Measurements from ENCODE around the gene PDGFB.

Gene PDGFB

DNA sequence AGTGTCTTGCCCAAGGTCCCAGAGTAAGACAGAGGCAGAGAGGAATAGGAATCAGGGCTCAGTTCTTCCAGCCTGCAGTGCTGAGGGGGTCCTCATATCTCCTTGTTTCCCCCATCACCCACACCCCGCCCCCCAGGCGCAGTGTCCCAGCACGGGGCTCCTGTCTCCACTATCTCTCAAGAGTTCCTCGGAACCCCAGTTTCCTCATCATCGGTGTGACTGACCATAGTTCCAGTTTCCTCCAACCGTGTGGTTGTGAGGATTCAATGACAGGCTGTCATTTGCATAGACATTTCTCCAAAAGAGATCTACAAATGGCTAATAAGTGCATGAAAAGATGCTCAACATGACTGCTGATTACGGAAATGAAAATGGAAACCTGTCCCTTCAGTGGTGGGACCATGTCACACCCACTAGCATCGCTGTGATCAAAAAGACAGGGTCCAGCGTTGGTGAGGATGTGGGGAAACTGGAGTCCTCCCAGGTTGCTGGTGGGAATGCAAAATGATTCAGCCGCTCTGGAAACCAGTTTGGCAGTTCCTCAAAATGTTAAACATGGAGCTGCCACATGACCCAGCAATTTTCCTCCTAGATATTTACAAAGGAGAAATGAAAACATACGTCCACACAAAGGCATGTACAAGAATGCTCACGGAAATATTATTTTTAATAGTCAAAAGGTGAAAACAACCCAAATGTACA, 31.8 kb upstream of the PDGFB start:
- DNase-seq (ENCODE audit: low spot score) = no peak

DNA sequence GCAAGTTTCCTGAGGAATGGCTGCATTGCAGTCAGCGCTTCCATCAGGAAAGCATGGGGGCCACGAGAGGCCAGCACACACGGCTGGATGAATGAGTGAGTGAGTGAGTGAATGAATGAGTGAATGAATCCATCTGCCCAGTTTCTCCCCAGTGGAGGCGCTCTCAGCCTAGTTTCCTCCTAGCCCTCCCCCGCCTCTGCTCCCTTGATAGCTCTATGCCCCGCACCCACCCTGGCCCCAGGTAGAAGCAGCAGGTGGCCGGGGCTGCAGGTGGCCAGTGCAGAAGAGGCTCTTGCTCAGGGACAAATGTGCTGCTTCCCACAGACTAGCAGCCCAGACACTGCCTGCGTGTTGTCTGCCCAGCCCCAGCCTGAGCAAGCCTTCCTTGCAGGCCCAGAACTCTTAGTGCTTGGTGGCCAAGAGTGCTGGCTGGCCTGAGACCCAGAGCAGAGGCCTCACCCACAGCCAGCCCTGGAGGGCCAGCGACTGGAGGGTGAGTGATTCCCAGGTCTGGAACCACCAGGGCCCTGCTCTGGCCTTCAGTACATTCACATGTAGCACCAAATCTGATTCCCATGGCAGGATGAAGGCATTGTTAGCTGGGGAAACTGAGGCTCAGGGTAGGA, 31.1 kb upstream of the PDGFB start:
- DNase-seq (ENCODE audit: low spot score) = no peak

DNA sequence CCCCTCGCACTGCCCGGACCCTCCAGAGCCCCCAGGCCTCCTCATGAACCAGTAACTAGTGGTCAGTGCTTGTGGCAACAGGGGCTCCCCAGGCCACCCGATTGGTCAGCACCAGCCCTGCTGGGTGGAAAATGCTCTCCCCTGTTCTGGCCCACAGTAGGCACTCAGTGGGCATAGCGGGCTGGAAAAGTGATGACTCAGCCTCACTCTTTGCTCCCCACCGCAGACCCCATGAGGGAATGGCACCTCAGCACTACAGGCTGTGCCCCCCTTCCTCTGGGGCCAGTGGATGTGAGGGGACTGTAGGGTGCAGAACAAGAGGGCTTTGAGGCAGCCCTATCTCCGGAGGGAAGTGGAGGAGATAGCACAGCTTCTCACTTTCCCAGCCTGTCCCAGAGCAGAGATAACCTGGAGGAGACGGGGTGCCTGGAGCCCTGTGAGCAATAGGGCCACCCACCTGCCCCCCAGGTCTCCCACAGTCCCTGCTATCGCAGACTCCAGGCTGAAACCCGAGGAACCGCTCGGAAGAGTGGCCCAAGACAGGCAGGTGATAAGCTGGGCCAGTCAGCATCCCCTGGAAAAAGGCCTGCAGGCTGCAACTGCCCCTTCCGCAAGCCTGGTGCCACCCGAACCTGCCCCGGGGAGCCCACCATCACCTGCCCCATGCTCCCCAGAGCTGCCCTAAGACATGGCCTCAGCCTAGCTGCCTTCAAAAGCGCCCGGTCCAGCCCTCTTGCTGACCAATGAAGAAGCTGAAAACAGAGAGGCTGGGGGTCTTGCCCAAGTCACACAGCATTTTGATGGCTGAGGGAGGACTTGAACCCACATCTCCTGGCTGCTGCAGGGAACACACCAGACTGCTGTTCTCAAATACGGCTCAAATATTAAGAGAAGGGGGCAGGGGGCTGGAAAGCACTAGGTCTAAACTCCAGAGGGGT, 29.4 kb upstream of the PDGFB start:
- no peak for DNase-seq (ENCODE audit: low spot score)

- DNase-seq (ENCODE audit: low spot score) = no peak
Measured at GRCh38 chr22:39270792-39271191, 26.0 kb upstream of the PDGFB start.

- no peak for DNase-seq (ENCODE audit: low spot score)
Measured at GRCh38 chr22:39270280-39270679, 25.5 kb upstream of the PDGFB start.

GRCh38 chr22:39269095-39269790, 24.5 kb upstream of the PDGFB start:
- no peak for DNase-seq (ENCODE audit: low spot score)

DNA sequence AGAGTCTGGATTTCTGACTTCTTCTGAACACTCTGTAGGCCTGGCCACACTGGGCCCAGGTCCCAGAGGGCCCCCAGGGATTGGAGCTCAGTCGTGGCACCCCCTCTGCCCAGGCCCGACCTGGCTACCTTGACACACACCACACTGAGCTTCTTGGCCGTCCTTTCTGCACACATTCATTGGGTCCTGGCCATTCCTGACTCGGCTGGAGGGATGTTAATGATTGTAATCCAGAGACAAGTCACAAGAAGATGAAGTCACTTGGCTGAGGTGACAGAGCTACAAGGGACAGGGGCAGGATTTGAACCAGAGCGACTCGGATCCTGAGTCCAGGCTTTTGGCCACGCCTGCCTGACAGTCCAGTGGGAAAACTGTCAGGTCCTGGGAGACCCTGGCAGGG, 23.9 kb upstream of the PDGFB start:
- DNase-seq (ENCODE audit: low spot score) = no peak

GRCh38 chr22:39267974-39268373, 23.2 kb upstream of the PDGFB start:
- no peak for DNase-seq (ENCODE audit: low spot score)

GRCh38 chr22:39266398-39267030, 21.7 kb upstream of the PDGFB start:
- DNase-seq (ENCODE audit: low spot score) = no peak

DNA sequence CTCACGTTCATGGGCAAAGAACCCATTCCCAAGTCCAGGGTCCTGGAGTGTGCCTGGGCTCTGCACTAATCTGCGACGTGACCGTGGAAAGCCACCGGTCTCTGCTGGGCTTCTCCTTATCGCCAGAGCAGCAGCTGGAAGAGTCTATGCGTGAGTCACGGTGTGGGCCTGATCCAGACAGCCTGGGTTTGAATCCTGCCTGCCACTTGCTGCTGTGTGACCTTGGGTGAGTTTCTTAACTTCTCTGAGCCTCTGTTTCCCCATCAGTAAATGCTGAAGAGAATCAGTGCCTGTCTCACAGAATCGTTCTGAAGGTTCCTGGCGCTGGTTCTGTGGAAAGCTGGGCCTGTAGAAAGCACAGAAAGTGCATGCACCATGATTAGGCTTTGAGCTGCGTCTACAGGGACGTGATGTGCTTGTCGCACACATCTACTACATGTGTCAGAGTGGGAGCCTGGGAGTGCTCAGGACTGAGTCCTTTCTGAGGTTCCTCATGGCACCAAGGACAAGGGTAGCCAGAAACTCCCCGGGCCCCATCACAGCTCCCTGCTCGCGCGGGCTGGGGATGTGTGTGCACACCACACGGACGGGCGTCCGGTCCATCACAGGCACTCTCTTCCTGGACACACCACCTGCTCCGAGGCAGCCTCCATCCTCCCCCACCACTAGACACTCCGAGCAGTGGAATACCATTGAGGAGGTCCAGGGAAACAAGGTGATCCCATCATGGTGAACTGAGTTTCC, 20.5 kb upstream of the PDGFB start:
- DNase-seq (ENCODE audit: low spot score) = no peak

DNA sequence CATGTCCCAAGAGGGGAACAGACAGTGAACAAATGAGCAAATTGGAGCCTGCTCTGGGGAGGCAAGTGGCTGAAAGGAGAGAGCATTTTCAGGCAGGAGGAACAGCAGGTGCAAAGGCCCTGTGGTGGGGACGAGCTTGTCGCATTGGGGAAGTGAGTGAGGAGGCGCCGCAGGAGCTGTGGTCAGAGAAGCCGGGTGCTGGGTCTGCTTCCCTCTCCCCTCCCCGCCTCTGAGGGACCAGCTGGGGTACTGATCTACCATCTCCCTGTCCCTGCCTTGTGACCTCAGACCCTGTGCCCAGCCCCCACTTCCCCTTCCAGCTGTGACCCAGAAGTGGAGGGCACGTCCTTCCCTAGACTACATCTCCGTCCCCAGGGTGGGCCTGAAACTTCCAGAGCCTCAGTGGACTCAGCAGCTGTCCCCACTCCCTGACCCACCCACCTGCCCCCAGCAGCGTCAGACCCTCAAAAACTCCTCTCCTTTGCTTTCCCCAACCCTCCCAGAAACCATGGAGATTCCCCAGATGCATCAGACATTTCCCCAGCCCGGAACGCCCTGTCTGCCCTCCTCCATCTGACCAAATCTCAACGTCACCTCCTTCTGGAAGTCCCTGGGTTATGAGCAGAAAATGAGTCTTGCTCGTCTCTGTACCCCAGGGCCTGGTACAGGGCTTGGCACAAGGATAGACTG, 19.7 kb upstream of the PDGFB start:
- no peak for DNase-seq (ENCODE audit: low spot score)

DNA sequence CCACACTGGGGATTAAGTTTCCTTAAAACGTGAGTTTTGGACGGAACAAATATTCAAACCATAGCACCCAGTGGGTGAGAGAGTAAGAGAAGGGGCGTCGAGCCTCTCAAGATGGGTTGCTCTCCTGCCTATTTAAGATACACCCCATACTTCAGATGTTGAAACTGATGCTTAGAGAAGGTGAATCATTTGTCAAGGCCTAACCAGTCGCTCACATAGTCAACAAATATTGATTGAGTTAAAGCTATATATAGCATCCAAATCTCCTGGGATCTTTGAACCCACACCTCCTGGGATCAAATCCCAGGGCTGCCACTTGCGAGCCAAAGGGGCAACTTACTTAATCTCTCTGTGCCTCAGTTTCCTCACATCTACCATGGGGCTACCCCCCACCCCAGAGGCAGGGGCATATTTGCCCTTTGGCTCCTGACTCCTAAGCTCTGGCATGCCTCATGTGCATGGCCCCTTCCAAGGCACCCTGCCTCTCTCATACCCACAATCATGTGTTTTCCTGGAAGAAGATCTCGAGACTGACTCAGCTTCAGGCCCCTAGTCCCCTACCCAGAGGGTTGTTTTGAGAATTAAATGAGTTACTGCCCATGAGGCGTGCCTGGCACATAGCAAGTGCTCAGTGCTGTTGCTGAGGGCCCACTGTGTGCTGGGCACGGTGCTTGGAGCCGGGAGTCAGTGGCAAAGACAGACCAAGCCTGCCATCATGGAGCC, 19.0 kb upstream of the PDGFB start:
- no peak for DNase-seq (ENCODE audit: low spot score)

DNA sequence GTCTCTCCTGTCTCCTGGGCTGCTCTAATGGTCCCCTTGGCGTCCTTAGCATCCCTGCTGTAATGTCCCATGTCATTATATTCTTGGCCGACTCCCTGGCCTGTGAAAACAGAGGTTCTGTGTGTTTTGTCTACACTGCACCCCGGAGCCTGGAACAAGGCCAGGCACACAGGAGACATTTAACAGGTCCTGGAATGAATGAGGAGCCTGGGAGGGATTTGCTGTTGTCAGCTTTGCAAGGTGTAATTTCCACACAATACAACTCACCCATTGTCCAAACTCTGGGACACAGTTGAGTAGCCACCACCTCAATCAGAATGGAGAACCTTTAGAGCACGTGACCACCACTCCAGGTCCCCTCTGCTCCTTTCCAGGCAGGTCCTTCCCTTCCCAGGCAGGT, 14.9 kb upstream of the PDGFB start:
- no peak for DNase-seq (ENCODE audit: low spot score)

DNA sequence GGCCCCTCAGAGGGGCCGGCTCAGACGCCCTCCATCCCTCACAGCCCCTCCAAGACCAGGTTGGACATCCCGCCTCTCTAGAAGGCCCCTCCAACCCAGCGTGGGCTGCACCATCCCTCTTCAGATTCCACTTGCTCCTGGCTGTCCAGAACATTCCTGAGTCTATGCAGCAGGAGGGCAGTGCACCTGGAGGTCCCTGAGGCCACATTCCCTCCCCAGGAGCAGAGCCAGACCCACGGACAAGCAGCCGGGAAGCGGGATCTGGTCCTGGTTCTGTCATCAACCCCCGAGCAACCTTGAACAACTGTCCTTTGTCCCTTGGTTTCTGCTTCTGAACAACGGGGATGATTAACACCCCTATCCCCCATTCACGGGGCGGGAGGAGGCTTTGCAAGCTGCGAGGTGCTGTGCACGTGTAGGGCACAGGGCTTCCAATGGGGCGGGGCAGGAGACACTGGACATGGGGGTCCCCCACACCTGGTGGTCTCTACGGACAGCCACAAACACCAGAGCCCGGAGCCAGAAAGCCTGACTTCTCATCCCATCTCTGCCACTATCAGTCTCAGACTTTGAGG, 13.2 kb upstream of the PDGFB start:
- no peak for DNase-seq (ENCODE audit: low spot score)

DNA sequence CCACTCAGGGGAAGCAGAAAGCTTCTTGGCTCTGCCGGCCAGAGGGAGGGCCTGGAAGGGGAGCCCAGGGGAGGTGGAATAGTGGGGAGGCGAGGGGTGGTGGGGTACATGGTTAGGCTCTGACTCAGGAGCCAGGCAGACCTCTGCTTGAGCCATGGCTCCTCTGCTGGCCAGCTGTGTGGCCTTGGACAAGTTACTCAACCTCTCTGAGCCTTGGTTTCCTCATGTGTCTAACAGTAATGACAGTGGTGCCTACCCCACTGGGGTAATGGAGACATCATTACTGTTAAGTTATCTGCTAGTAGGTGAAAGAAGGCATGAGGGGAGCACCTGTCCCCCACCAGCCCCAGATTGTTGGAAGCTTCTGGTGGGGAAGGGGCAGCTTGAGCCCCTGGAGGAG, 12.2 kb upstream of the PDGFB start:
- no peak for DNase-seq (ENCODE audit: low spot score)

DNA sequence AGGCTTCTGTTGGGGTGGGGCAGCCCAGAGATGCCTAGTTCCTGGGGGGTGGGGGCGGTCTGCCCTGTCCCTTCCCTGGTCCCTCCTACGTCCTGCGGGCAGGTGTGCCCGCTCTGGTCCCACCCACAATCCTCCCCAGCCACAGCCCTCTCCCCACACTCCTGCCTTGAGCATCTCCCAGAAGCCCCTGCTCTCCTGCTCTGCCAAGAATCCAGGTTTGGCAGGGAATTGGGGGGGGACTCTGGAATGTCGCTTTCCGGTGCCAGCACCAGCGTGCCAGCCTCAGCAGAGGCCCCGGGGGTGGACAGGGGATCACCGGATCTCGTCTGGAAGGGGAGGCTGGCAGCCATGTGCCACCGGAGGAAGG, 11.4 kb upstream of the PDGFB start:
- no peak for DNase-seq (ENCODE audit: low spot score)

DNA sequence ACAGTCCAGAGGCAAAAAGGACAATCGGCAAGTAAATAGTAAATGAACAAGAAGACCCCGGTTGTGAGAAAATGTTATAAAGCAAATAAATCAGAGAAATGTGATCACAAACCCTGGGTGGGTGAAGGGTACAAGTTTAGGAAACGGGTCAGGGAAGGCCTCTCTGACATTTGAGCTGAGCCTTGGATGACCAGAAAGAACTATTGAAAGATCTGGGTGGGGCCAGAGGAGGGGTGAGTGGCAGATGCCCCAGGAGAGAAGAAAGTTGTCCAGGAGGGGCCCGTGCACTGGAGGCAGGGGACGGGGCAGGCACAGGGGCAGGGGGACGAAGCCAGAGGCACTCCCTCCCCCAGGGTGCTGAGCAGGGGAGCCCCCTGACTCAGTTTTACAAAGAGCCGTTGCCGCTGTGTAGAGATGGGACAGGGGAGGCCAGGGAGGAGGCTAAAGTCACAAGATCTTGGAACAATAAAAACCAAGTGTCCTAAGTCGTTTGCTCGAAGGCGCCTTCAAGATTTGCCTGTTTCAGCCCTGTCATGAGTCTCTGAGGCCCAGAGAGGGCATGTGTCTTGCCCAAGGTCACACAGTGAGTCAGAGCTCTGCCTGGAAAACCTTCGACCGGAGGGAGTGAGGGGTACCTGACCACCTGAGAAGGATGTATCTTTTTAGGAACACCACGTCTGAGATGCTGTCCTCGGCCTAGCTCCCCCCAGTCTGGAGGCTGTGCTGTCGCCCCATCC, 10.8 kb upstream of the PDGFB start:
- no peak for DNase-seq (ENCODE audit: low spot score)

- peak; percentile 82 for DNase-seq (ENCODE audit: low spot score)
Measured at GRCh38 chr22:39254789-39255298, 10.1 kb upstream of the PDGFB start.

DNA sequence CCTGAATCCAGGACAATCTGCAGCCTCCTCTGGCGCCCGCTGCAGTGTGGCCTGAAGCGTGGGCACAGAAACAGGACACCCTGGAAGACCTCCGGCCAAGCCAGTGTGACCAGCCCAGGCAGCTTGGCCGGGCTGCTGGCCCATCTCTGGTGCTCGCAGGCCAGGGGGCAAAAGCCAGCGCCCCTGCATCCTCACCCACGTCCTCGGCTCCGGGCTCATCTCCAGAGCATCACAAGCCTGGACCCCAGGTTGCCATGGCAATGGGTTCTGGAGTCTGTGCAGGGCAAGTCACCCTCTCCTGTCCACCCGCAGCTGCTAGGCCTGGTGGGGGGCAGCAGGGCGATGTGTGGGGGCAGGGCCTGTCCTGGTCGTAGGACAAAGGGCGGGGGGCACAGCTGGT, 9.3 kb upstream of the PDGFB start:
- DNase-seq (ENCODE audit: low spot score) = no peak
